Kidney (tissue), 14 donors: ENCODE results near the gene HES2. TPM values are rescaled to one million over a fixed set of nuclear protein-coding genes. Genes with fewer than 3 reads are reported as not detected.

Source experiments
- DNase-seq, 5 donors: peaks; one replicate each; pipeline ENCODE4 v3.0.0-alpha.2; 2013 to 2020
- FAIRE-seq: peaks from 2 replicates; lab custom pipeline; 2012; peaks lifted over from hg19 to GRCh38; lab: Jason Lieb, UNC
- H3K27ac ChIP-seq, 2 donors: one replicate each; pipeline ENCODE4 v1.7.0; 2013; ENCODE audit warnings: low read depth in 2 of 2, low read length in 2 of 2, inconsistent platforms in 1 of 2
- H3K27me3 ChIP-seq: one replicate; pipeline ENCODE4 v1.7.1; 2013; ENCODE audit warnings: low read length, inconsistent platforms; ENCODE audit not compliant: control insufficient read depth, insufficient read depth
- H3K36me3 ChIP-seq, 3 donors: one replicate each; pipeline versions ENCODE4 v1.7.0 to v1.7.1; 2013; ENCODE audit warnings: low read length in 3 of 3, control low read depth in 1 of 3, inconsistent platforms in 1 of 3; ENCODE audit not compliant: insufficient read depth in 3 of 3, control insufficient read depth in 2 of 3
- H3K4me1 ChIP-seq, 3 donors: one replicate each; pipeline versions ENCODE4 v1.7.0 to v1.7.1; 2013; ENCODE audit warnings: low read length in 3 of 3, inconsistent platforms in 1 of 3, low read depth in 1 of 3; ENCODE audit not compliant: control insufficient read depth in 2 of 3, insufficient read depth in 2 of 3
- H3K4me3 ChIP-seq, 3 donors: one replicate each; pipeline versions ENCODE4 v1.7.0 to v1.8.1; 2013; ENCODE audit warnings: low read length in 3 of 3, control low read depth in 1 of 3, inconsistent platforms in 1 of 3
- H3K9ac ChIP-seq, 3 donors: one replicate each; pipeline versions ENCODE4 v1.7.0 to v1.7.1; 2013; ENCODE audit warnings: low read length in 3 of 3, control low read depth in 1 of 3, inconsistent platforms in 1 of 3
- H3K9me3 ChIP-seq, 3 donors: one replicate each; pipeline versions ENCODE4 v1.7.0 to v1.7.1; 2013; ENCODE audit warnings: low read length in 3 of 3, control low read depth in 1 of 3, inconsistent platforms in 1 of 3; ENCODE audit not compliant: control insufficient read depth in 2 of 3, insufficient read depth in 1 of 3
- intact Hi-C: fragments of 100-400 bp; cut with DNase I; formaldehyde crosslinking; loops from one replicate; pipeline ENCODE4 v1.11.1; 2022
- polyA plus RNA-seq: library from polyadenylated mRNA; stranded (reverse); fragments of 350-450 nt; fragmentation: Illumina TruSeq; extraction: RNeasy Lipid Tissue Mini Kit (QIAGEN cat#74804); gene quantifications from one replicate; pipeline ENCODE4 v1.2.3, GENCODE V29; 2014; ENCODE audit warnings: low read depth, low replicate concordance; ENCODE audit not compliant: insufficient read depth
- total RNA-seq: library from RNA; stranded (reverse); fragmentation: NEBNext Ultra II Directional; extraction: Animal tissue kit (Norgen Biotek cat#: 25700); gene quantifications from one replicate; pipeline ENCODE4 v1.2.1, GENCODE V29; 2021
- TF ChIP-seq, protein P1 (sequence below): IDR thresholded peaks from 3 replicates; pipeline ENCODE4 v1.5.1; 2012; ENCODE audit warnings: mild to moderate bottlenecking, moderate library complexity, borderline replicate concordance; ENCODE audit not compliant: insufficient read depth; ENCODE audit errors: extremely low read depth
- donor health status: control.
- donor health status: control.
- donor health status: control.
- donor health status: control.
- donor health status: control.
- donor health status: DM: yes; HTN: yes; CAD: no.
- donor health status: Normal renal cell carcinoma (clear cell type).

HES2 gene
- total and polyA plus RNA-seq, 2 donors from 2014 or later = 1.3 to 1.6 TPM

GRCh38 chr1:6393400-6394187 lies 26.1 kb downstream of the HES2 start, which contains the start of gene ACOT7:
Gene ACOT7 (minus strand): TSS chr1:6393767. CDS start chr1:6393399, 368 bp downstream.
- FAIRE-seq = no peak

DNA sequence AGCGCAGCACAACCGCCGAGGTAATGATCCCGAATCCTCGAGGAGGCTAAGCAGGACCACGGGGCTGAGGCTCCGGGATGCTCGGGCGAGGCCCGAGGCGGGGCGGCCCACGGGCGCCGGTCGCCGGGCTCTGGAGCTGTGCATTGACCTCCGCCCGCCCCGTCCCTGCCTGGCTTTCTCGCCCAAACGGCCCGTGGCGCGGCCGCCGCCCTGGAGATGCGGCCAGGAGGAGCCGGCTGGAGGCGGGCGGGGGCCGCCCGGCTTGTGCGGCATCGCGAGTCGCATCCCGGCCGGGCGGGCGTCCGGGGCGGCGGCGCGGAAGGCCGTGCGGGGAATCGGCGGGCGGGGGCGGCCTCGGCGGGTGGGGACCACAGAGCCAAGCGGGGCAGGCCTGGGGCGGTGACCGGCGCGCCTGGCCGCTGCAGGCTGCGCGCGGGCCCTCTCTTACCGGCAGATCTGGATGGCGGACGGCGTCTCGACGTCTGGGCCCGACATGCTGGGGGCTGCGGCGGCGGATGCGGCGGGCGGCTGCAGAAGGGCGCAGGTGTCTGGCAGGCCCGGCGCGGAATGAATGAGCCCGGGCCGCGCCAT lies 26.8 kb downstream of the HES2 start:
- Histone ChIP-seq H3K4me1 (peaks cover 0 to 12% (median 0%) of the 10 kb centered on the region in 3 donors), H3K36me3 (no peaks in the 10 kb centered on the region), H3K9me3 (no peaks in the 10 kb centered on the region), H3K27ac (no peak overlapping the region), H3K4me3 (no peak overlapping the region), H3K27me3 (no peaks in the 10 kb centered on the region), H3K9ac (no peak overlapping the region)
- DNase-seq (peak in 3 of 5 donors; percentile 35 to 81 (median 61)), FAIRE-seq (no peak)
- intact Hi-C loops = no loop called here
- TF ChIP-seq, protein P1, sequence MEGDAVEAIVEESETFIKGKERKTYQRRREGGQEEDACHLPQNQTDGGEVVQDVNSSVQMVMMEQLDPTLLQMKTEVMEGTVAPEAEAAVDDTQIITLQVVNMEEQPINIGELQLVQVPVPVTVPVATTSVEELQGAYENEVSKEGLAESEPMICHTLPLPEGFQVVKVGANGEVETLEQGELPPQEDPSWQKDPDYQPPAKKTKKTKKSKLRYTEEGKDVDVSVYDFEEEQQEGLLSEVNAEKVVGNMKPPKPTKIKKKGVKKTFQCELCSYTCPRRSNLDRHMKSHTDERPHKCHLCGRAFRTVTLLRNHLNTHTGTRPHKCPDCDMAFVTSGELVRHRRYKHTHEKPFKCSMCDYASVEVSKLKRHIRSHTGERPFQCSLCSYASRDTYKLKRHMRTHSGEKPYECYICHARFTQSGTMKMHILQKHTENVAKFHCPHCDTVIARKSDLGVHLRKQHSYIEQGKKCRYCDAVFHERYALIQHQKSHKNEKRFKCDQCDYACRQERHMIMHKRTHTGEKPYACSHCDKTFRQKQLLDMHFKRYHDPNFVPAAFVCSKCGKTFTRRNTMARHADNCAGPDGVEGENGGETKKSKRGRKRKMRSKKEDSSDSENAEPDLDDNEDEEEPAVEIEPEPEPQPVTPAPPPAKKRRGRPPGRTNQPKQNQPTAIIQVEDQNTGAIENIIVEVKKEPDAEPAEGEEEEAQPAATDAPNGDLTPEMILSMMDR = no peak

More at GRCh38 chr1:6393400-6394187, 26.1 kb downstream of the HES2 start, which contains the start of gene ACOT7:
- TF ChIP-seq, protein P1 = no peak
- intact Hi-C loops = no loop called here
- H3K4me1 ChIP-seq = peaks cover 0 to 12% (median 0%) of the 10 kb centered on the region in 3 donors
- no peaks in the 10 kb centered on the region for H3K27me3 ChIP-seq
- H3K27ac ChIP-seq = peak within 1 kb of the TSS; percentile 98
- H3K36me3 ChIP-seq = no peaks in the 10 kb centered on the region
- peak within 1 kb of the TSS in 2 of 3 donors; percentile 33 to 59 for H3K9ac ChIP-seq
- peak; percentile 91 to 96 (median 95) for DNase-seq
- peak within 1 kb of the TSS; percentile 35 to 57 (median 56) for H3K4me3 ChIP-seq
- no peaks in the 10 kb centered on the region for H3K9me3 ChIP-seq

DNA sequence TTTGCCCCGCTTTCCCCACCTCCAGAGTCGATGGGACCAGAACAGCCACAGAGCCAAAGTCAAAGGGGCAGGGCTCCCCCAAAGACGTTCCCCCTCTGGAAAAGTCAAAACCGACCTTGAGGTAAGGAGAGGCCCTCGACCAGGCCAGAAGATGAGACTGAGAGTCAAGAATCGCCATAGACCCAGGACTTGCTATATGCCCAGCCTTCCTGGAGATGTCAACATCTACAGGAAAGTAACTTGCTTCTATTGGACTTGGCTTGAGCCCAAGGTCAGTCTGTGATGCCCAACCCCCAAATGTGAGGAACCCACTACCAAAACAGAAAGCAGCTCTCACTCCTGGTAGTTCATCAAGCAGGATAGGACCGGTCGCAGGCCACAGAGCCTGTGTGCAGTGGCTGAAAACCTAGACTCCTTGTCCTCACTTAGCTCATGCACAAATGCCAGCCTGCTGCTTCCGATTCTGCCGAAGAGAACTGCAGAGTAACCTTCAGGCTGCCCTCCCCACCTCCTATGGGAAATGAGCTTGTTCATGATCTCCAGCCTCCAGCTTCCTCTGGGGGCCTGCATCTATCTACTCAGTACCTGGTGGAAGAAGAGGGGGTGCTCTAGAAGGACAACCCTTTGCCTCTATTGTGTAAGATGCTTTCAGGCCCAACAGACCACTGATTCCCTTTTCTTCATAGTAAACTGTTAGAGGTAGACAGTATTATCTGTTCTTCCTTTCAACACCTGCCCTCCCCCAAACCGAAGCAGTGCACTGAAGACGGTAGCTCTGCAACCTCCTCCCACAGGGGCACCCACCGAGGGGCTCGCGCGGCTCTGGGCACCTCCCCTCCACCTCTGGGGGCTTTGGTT lies 27.5 kb downstream of the HES2 start:
- H3K9ac ChIP-seq = no peak overlapping the region
- intact Hi-C loops = no loop called here
- FAIRE-seq = no peak
- no peaks in the 10 kb centered on the region for H3K36me3 ChIP-seq
- peak in 4 of 5 donors; percentile 34 to 57 (median 43) for DNase-seq
- H3K27me3 ChIP-seq = no peaks in the 10 kb centered on the region
- no peak overlapping the region for H3K4me3 ChIP-seq
- H3K27ac ChIP-seq = no peak overlapping the region
- peaks cover 0 to 12% (median 0%) of the 10 kb centered on the region in 3 donors for H3K4me1 ChIP-seq
- TF ChIP-seq, protein P1 = no peak
- H3K9me3 ChIP-seq = no peaks in the 10 kb centered on the region
